MM.1S (cell line): Measurements from ENCODE around the gene SPACA7.

Source experiments
- EZH2 ChIP-seq: fragments of 300-600 bp; sonication (generic); optimal IDR thresholded peaks from 2 replicates; pipeline ENCODE3; 2017; ENCODE audit warnings: low read depth, mild to moderate bottlenecking, antibody characterized with exemption, low read length, mixed read lengths
- EZH2phosphoT487 ChIP-seq: fragments of 300-600 bp; sonication (generic); IDR thresholded peaks from 2 replicates; pipeline ENCODE4 v1.6.1; 2018; ENCODE audit warnings: antibody characterized with exemption, low read length
- TF ChIP-seq, protein P1 (sequence below): fragments of 300-600 bp; sonication (generic); IDR thresholded peaks from 2 replicates; pipeline ENCODE4 v1.5.1; 2016; ENCODE audit warnings: antibody characterized with exemption, low read length, mixed read lengths

DNA sequence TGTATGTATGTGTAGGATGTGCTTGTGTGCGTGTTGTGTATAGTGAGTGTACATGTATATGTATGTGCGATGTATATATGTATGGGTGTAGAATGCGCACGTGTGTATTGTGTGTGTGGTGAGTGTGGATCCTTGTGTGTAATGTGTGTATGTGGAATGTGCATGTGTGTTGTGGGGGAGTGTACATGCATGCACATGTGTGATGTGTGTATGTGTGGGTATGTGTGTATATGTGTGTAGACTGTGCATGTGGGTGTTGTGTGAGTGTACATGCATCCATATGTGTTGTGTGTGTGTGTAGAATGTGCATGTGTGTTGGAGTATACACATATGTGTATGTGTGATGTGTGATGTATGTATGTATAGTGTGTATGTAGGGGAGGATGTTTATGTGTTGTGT is 18.0 kb upstream of the SPACA7 start:
- TF ChIP-seq, protein P1, sequence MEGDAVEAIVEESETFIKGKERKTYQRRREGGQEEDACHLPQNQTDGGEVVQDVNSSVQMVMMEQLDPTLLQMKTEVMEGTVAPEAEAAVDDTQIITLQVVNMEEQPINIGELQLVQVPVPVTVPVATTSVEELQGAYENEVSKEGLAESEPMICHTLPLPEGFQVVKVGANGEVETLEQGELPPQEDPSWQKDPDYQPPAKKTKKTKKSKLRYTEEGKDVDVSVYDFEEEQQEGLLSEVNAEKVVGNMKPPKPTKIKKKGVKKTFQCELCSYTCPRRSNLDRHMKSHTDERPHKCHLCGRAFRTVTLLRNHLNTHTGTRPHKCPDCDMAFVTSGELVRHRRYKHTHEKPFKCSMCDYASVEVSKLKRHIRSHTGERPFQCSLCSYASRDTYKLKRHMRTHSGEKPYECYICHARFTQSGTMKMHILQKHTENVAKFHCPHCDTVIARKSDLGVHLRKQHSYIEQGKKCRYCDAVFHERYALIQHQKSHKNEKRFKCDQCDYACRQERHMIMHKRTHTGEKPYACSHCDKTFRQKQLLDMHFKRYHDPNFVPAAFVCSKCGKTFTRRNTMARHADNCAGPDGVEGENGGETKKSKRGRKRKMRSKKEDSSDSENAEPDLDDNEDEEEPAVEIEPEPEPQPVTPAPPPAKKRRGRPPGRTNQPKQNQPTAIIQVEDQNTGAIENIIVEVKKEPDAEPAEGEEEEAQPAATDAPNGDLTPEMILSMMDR = no peak
- TF ChIP-seq EZH2 = no peak
- TF ChIP-seq EZH2phosphoT487 = no peak
